H9 (cell line): ENCODE data around the gene FGD5. TPM values are rescaled to one million over a fixed set of nuclear protein-coding genes. Genes with fewer than 3 reads are reported as not detected.

Experiments used
- DNase-seq: peaks from one replicate; pipeline ENCODE4 v3.0.0-alpha.2; 2017
- H2AFZ ChIP-seq: one replicate; pipeline ENCODE4 v1.6.1; 2013; ENCODE audit warnings: mild to moderate bottlenecking, low read length, control low read depth, moderate library complexity
- H2AK5ac ChIP-seq: 2 replicates; pipeline ENCODE4 v1.6.1; 2013; ENCODE audit warnings: low read length, control low read depth, mixed read lengths; ENCODE audit not compliant: insufficient read length
- H2BK120ac ChIP-seq: one replicate; pipeline ENCODE4 v1.6.1; 2013; ENCODE audit warnings: low read depth, mild to moderate bottlenecking, low read length, control low read depth, inconsistent platforms; ENCODE audit not compliant: poor library complexity, severe bottlenecking
- H2BK12ac ChIP-seq: 2 replicates; pipeline ENCODE4 v1.6.1; 2013; ENCODE audit warnings: low read length, control low read depth, mixed read lengths, low read depth; ENCODE audit not compliant: insufficient read length
- H2BK15ac ChIP-seq: 2 replicates; pipeline ENCODE4 v1.6.1; 2013; ENCODE audit warnings: low read depth, low read length, control low read depth
- H2BK20ac ChIP-seq: one replicate; pipeline ENCODE4 v1.6.1; 2013; ENCODE audit warnings: low read depth, mild to moderate bottlenecking, low read length, control low read depth, inconsistent platforms; ENCODE audit not compliant: poor library complexity, severe bottlenecking
- H2BK5ac ChIP-seq: 2 replicates; pipeline ENCODE4 v1.6.1; 2013; ENCODE audit warnings: low read length, control low read depth, mixed read lengths; ENCODE audit not compliant: insufficient read length
- H3K14ac ChIP-seq: 2 replicates; pipeline ENCODE4 v1.6.1; 2013; ENCODE audit warnings: low read length, control low read depth; ENCODE audit not compliant: insufficient read depth
- H3K18ac ChIP-seq: 2 replicates; pipeline ENCODE4 v1.6.1; 2013; ENCODE audit warnings: low read depth, mild to moderate bottlenecking, mixed read lengths, low read length, control low read depth; ENCODE audit not compliant: insufficient read length
- H3K23ac ChIP-seq: 2 replicates; pipeline ENCODE4 v1.6.1; 2013; ENCODE audit warnings: low read length, control low read depth, mixed read lengths, low read depth; ENCODE audit not compliant: insufficient read length
- H3K23me2 ChIP-seq: 2 replicates; pipeline ENCODE4 v1.6.1; 2013; ENCODE audit warnings: low read depth, mild to moderate bottlenecking, mixed read lengths, low read length, control low read depth; ENCODE audit not compliant: insufficient read length, poor library complexity, severe bottlenecking
- H3K27ac ChIP-seq: 2 replicates; pipeline ENCODE4 v1.5.1; 2013; ENCODE audit warnings: low read length, control low read depth, mixed read lengths, low read depth; ENCODE audit not compliant: insufficient read length
- H3K27me3 ChIP-seq: 2 replicates; pipeline ENCODE4 v1.6.1; 2013; ENCODE audit warnings: low read length, control low read depth, inconsistent platforms; ENCODE audit not compliant: insufficient read depth
- H3K4ac ChIP-seq: 2 replicates; pipeline ENCODE4 v1.6.1; 2013; ENCODE audit warnings: low read depth, mild to moderate bottlenecking, control low read depth, inconsistent platforms, low read length, moderate library complexity
- H3K4me1 ChIP-seq: 2 replicates; pipeline ENCODE4 v1.6.1; 2013; ENCODE audit warnings: low read length, control low read depth, inconsistent platforms; ENCODE audit not compliant: insufficient read depth
- H3K4me2 ChIP-seq: 2 replicates; pipeline ENCODE4 v1.6.1; 2013; ENCODE audit warnings: low read length, control low read depth, mixed read lengths; ENCODE audit not compliant: insufficient read length, insufficient read depth
- H3K56ac ChIP-seq: 2 replicates; pipeline ENCODE4 v1.6.1; 2013; ENCODE audit warnings: low read depth, mild to moderate bottlenecking, mixed read lengths, low read length, control low read depth; ENCODE audit not compliant: insufficient read length
- H3K79me1 ChIP-seq: 2 replicates; pipeline ENCODE4 v1.6.1; 2013; ENCODE audit warnings: low read depth, mild to moderate bottlenecking, moderate library complexity, low read length, control low read depth, inconsistent platforms; ENCODE audit not compliant: insufficient read depth, poor library complexity, severe bottlenecking
- H3K79me2 ChIP-seq: 2 replicates; pipeline ENCODE4 v1.6.1; 2013; ENCODE audit warnings: low read length, control low read depth, inconsistent platforms; ENCODE audit not compliant: insufficient read depth
- H3K9ac ChIP-seq: 2 replicates; pipeline ENCODE4 v1.6.1; 2013; ENCODE audit warnings: low read length, control low read depth, mixed read lengths; ENCODE audit not compliant: insufficient read length; ENCODE audit errors: extremely low read depth
- H3K9me3 ChIP-seq: one replicate; pipeline ENCODE4 v1.6.1; 2013; ENCODE audit warnings: low read depth, low read length, inconsistent platforms; ENCODE audit not compliant: control insufficient read depth
- H3T11ph ChIP-seq: one replicate; pipeline ENCODE4 v1.6.1; 2013; ENCODE audit warnings: mild to moderate bottlenecking, low read length, control low read depth, inconsistent platforms
- H4K20me1 ChIP-seq: one replicate; pipeline ENCODE4 v1.6.1; 2013; ENCODE audit not compliant: control insufficient read depth, insufficient read length, insufficient read depth
- H4K5ac ChIP-seq: 2 replicates; pipeline ENCODE4 v1.6.1; 2013; ENCODE audit warnings: low read depth, mild to moderate bottlenecking, mixed read lengths, low read length, control low read depth; ENCODE audit not compliant: insufficient read length
- H4K8ac ChIP-seq: replicated peaks from 2 replicates; pipeline ENCODE4 v1.6.1; 2013; ENCODE audit warnings: low read length, control low read depth, mixed read lengths, low read depth; ENCODE audit not compliant: insufficient read length
- H4K91ac ChIP-seq: 2 replicates; pipeline ENCODE4 v1.6.1; 2013; ENCODE audit warnings: low read depth, mild to moderate bottlenecking, moderate library complexity, mixed read lengths, low read length, control low read depth; ENCODE audit not compliant: insufficient read length
- H3K27ac Mint-ChIP-seq, 3 experiments: 2 replicates in 2 of 3; 3 replicates in 1 of 3; pipeline ENCODE4 v1.8.0; 2020 to 2021; ENCODE audit warnings: mixed read lengths in 3 of 3, mild to moderate bottlenecking in 1 of 3, moderate library complexity in 1 of 3
- H3K27me3 Mint-ChIP-seq: 2 replicates; pipeline ENCODE4 v1.8.0; 2021; ENCODE audit warnings: low read depth, mild to moderate bottlenecking, moderate library complexity, mixed read lengths
- H3K36me3 Mint-ChIP-seq, 3 experiments: 2 replicates in 2 of 3; 3 replicates in 1 of 3; pipeline ENCODE4 v1.8.0; 2020 to 2021; ENCODE audit warnings: low read depth in 3 of 3, mixed read lengths in 3 of 3; ENCODE audit not compliant: insufficient read depth in 1 of 3
- H3K4me1 Mint-ChIP-seq, 2 experiments: 2 replicates each; pipeline ENCODE4 v1.8.0; 2020; ENCODE audit warnings: mixed read lengths in 2 of 2
- H3K4me3 Mint-ChIP-seq, 2 experiments: 2 replicates in 1 of 2; 3 replicates in 1 of 2; pipeline ENCODE4 v1.8.0; 2020 to 2021; ENCODE audit warnings: mild to moderate bottlenecking in 2 of 2, mixed read lengths in 2 of 2, moderate library complexity in 1 of 2
- H3K9me3 Mint-ChIP-seq, 2 experiments: 2 replicates in 1 of 2; 3 replicates in 1 of 2; pipeline ENCODE4 v1.8.0; 2020; ENCODE audit warnings: mild to moderate bottlenecking in 2 of 2, mixed read lengths in 2 of 2, moderate library complexity in 1 of 2
- WGBS: extraction: QIAGEN DNeasy Blood & Tissue Kit; methylation state at CpG from one replicate; pipeline ENCODE4 v1.1.7; 2013; ENCODE audit warnings: missing lambda C conversion rate, low lambda C conversion rate, mixed read lengths; ENCODE audit not compliant: insufficient read length; ENCODE audit errors: extremely low coverage; 5-methylcytosine and 5-hydroxymethylcytosine counted together
- total RNA-seq: library from RNA; stranded (reverse); gene quantifications from 2 replicates; pipeline ENCODE4 v1.2.1, GENCODE V29; 2021
- TF ChIP-seq, protein P1 (sequence below): fragments of 200-600 bp; sonication (generic); conservative IDR thresholded peaks from 3 replicates; pipeline ENCODE4 v1.8.0; 2021; ENCODE audit warnings: antibody characterized with exemption, mild to moderate bottlenecking

FGD5 gene
- total RNA-seq, 1 experiment from 2014 or later = 7.8 TPM

DNA sequence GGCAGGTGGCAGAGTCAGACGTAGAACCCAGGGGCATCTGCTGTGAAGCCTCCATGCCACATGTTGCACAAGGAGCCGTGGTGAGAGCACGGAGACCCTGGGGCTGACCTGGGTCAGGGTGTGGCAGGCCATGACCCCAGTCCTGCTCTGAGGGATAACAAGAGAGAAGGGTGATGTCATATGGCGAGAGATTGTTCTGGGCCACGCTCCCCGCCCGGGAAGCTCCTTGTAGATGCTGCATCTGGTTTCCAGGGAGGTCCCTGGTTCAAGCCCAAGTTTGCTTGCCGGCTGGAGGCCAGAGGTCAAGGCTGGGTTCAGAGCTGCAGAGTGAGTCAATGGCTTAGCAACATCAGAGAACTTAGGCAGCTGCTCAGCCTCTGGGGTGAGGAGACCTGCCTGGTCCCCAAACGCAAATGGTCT, 17.3 kb downstream of the FGD5 start:
- no peak overlapping the region for H2BK12ac ChIP-seq
- no peak overlapping the region for H4K8ac ChIP-seq
- H3K4me2 ChIP-seq = no peak overlapping the region
- H3K79me2 ChIP-seq = no peaks in the 10 kb centered on the region
- no peaks in the 10 kb centered on the region for H4K20me1 ChIP-seq
- H3K9ac ChIP-seq = no peak overlapping the region
- Mint-ChIP-seq H3K4me3 (no peak overlapping the region), H3K4me1 (peaks cover 25 to 38% of the 10 kb centered on the region in 2 experiments), H3K36me3 (no peaks in the 10 kb centered on the region), H3K27ac (peak overlapping the region in 1 of 3 experiments; percentile 20; a peak in 1 of 7 replicates), H3K27me3 (peaks cover 4% of the 10 kb centered on the region), H3K9me3 (no peaks in the 10 kb centered on the region)
- no peaks in the 10 kb centered on the region for H3K79me1 ChIP-seq
- H3K18ac ChIP-seq = no peak overlapping the region
- no peak overlapping the region for H3T11ph ChIP-seq
- no peak overlapping the region for H2AK5ac ChIP-seq
- H2AFZ ChIP-seq = no peak overlapping the region
- H4K5ac ChIP-seq = no peak overlapping the region
- TF ChIP-seq, protein P1, sequence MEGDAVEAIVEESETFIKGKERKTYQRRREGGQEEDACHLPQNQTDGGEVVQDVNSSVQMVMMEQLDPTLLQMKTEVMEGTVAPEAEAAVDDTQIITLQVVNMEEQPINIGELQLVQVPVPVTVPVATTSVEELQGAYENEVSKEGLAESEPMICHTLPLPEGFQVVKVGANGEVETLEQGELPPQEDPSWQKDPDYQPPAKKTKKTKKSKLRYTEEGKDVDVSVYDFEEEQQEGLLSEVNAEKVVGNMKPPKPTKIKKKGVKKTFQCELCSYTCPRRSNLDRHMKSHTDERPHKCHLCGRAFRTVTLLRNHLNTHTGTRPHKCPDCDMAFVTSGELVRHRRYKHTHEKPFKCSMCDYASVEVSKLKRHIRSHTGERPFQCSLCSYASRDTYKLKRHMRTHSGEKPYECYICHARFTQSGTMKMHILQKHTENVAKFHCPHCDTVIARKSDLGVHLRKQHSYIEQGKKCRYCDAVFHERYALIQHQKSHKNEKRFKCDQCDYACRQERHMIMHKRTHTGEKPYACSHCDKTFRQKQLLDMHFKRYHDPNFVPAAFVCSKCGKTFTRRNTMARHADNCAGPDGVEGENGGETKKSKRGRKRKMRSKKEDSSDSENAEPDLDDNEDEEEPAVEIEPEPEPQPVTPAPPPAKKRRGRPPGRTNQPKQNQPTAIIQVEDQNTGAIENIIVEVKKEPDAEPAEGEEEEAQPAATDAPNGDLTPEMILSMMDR = no peak
- no peak overlapping the region for H2BK20ac ChIP-seq
- peaks cover 2% of the 10 kb centered on the region; the same call in 1 of the 2 replicates for H3K4me1 ChIP-seq
- H3K56ac ChIP-seq = no peak overlapping the region
- DNase-seq = no peak
- H3K23me2 ChIP-seq = no peaks in the 10 kb centered on the region
- H2BK5ac ChIP-seq = no peak overlapping the region
- no peak overlapping the region for H3K27ac ChIP-seq
- H2BK15ac ChIP-seq = no peak overlapping the region
- no peak overlapping the region for H3K23ac ChIP-seq
- H3K4ac ChIP-seq = no peak overlapping the region
- WGBS = no CpG with 5 or more reads among the region's 9 CpGs
- no peak overlapping the region for H4K91ac ChIP-seq
- no peaks in the 10 kb centered on the region for H3K27me3 ChIP-seq
- no peaks in the 10 kb centered on the region for H3K9me3 ChIP-seq
- H3K14ac ChIP-seq = no peak overlapping the region; the same call in 1 of the 2 replicates
- no peak overlapping the region for H2BK120ac ChIP-seq
